Measurements from ENCODE around the gene TBX2.
"Not testable (repeated sequence)": the region's sequence is repeated elsewhere in the genome, so short reads cannot be mapped to it uniquely, and the experiment has no call there.

Gene TBX2

DNA sequence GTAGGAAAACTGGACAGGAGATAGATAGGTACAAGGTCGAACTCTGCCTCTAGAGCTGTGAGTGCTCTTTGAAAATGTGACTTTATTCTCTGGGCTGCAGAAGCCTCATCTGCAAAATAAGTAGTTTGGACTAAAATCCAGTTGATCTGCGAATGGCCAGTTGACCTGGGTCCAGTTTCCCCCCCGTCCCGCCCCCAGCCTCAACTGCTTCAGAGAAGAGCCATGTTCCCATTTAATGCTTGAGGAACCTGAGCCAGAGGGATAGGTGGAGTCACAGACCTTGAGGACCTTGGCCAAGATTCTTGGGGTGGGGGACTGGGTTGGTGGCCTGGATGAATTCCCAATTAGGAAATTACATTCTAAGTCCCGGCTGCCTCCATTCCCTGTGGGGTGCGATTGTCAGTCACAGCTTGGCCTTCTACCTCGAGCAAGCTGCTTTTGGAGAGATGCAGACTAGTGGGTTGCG, 14.1 kb downstream of the TBX2 start:
- no peak for DNase-seq (ENCODE audit: low read depth)

DNA sequence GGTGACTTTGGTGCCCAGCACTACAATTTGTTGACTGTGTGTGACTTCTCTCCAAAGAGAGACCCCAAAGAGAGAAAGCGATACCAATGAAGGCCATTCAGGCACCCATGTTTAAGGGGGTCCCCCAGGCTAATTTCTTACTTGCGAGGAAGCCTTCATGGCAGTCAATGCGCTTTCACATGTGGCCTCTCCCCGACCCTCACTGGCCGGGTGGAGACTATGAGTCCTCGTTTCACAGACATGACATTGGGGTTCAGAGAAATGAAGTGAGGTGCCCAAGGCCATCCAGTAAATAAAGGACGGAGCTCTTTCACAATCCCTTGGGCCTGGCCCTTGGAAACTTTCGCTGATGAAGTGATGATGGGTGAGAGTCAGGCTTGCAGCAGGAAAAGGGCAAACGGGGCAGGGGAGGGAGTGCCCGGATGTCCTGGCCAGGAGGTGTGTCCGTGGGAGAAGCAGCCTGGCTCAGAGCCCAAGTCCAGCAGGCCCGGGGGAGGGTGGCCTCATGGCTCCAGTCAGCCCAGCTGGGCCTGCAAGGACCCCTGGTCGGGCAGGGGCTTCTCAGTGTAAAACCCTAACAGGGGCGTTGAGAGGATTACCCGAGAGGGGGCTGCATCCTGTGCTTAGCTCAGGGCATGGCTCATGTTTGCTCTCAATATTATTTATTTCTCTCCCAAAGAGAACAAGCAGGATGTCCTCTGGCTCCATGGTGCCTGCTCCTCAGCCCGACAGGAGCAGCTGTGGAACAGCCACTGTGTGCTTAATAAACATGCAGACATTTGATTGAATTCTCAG, 14.7 kb downstream of the TBX2 start:
- DNase-seq (ENCODE audit: low read depth): no peak

DNA sequence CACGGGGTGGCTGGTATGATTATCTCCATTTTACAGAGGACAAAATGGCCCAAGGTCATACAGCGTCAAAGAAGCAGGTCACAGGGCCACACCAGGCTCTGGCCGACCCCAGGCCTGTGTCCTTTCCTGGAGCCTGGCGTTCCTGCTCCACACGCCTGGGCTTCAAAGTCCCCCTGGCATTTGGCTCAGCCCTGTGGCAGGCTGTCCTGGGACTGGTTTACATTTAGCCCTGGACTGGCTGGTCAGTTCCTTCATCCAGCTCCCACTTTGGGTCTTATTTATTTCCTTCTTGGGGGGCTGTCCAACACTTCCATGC, 15.3 kb downstream of the TBX2 start:
- no peak for DNase-seq (ENCODE audit: low read depth)

DNA sequence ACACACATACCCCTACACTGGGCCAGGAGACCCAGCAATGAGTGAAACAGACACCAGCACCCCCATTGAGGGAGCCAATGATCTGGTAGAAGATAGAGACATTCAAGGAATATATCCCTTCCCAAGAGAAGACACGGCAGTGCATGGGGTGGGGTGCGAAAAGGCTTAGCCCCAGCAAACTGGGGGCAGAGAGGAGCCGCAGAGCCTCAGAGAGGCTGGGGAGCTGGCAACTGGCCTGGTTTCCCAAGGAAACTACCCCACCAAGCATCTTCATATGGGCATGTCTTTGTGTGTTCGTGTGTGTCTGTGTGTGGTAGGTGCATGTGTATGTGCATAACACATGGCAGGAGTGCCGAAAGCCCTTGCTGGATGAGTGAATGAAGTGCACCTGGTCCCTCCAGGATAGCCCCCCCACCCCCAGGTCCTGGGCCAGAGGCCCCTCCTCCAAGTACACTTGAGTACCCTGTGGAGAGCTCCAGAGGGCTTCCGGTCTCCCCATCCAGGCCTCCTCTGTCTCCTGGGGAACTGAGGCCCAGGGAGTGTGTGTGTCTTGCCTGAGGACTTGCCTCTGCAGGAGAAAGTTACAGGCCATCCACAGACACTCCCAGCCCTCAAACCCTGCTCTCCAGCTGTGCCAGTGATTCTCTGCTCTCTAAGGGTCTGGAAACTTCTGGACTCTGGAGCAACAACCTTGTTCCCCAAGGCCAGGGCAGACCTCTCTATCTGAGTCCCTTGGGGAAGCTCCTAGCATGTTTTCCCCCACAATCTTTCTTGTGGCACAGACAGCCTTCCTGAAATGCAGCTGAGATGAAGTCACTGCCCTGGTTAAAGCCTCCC, 15.9 kb downstream of the TBX2 start:
- no peak for DNase-seq (ENCODE audit: low read depth)

DNA sequence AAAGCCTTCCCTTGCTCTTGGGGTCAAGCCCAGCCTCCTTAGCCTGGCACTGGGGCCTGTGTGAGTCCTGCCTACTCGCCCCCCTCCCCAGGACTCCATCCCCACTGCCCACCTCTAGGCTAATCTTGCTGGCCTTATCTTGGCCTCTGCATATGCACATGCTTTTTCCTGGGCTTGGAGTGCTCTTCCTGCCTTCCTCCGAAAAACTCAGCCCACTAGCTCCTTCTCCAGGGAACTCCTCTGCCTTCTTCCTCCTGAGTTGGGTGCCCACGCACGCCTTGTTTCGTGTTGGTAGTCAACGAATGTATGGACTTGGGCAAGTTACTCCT, 16.5 kb downstream of the TBX2 start:
- DNase-seq (ENCODE audit: low read depth): no peak

DNA sequence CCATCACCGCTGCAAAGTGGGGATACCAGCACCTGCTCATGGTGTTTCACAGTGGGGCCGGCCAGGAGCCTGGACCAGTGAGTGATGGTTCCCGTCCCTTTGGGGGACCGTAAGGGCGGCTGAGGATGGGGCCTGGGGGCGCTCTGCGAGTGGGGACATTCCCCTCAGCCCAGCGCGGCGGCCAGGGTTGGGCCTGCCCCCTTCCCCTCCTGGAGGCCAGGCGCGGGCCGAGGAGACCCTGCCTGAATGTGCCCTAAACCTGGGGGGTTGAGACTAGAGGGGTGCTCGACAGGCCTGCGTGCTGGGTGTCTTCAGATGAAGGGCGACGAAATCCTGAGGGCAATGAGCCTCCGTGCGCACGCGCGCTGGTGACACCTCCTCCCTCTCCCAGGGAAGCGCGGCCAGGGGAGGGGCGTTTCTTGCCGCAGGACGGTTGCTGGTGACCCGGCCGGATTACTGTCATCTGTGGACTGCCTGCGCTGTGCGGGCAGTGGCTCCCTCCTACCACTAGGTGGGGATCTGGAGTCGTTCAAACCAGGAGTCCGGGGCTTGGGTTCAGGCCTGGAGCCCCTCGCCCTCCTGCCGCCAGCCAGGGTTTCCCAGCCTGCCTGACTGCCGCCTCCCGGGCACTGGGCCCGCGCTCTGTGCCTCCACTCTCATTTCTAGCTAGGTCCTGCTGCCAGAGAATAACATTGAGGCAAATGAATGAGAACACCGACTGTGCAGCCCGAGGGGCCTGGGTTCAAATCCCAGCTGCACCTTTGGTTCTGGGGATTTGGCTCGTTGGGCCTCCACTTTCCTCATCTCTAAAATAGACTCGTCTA, 17.1 kb downstream of the TBX2 start:
- DNase-seq (ENCODE audit: low read depth): peak; percentile 73

DNA sequence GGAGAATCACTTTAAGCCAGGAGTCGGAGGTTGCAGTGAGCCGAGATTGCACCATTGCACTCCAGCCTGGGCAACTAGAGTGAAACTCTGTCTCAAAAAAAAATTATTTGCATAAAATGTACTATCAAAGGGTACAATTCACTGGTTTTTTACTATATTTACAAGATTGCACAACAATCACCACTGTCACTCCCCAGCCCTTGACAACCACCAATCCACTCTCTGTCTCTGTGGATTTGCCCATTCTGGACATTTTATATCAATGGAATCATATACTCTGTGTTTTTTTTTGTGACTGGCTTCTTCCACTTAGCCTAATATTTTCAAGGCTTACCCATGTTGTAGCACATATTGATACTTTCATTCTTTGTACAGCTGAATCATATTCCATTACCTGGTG, 18.8 kb downstream of the TBX2 start:
- no peak for DNase-seq (ENCODE audit: low read depth)

DNA sequence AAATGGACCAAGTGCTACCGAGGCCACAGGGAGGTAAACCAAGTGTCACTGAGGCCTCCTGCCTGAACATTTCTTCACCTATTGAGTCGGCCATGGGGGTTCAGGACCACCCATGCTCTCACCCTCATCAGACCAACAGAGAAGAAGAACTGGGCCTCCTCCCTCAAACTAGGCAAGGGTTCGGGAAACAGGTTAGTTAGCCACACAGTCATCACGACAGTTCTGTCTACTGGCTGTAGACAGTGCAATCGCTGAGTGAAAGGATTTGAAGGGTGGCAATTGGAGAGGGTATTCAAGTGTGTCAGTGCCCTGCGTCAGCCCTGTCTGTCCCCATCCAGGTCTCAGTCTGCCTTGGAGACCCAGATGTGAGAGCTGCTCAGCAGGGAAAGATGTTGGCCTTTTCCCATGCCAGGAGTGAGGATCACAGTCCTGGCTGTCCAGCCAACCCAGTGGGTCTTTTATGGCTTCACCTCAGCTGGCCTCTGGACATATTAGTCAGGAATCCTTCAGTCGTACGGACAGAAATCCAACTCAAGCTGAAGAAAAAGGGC, 19.9 kb downstream of the TBX2 start:
- DNase-seq (ENCODE audit: low read depth): no peak

DNA sequence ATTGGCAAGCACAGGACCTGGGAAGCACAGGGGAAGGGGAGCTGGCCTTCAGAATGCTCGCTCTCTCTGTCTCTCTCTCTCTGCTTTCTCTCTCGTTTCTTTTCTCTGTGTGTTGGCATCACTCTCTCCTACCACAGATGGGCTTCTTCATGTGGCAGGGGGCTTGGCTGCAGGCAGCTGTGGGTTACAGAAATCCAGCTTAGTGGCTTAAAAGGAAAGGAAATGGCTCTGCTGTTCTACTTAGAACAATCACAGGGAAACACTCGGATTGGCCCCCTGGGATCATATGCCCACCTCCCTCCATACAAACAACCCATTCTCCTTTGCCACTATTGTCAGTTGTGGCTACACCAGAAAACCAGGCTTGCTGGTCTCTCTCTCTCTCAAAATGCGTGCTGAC, 20.4 kb downstream of the TBX2 start:
- DNase-seq (ENCODE audit: low read depth): no peak

DNA sequence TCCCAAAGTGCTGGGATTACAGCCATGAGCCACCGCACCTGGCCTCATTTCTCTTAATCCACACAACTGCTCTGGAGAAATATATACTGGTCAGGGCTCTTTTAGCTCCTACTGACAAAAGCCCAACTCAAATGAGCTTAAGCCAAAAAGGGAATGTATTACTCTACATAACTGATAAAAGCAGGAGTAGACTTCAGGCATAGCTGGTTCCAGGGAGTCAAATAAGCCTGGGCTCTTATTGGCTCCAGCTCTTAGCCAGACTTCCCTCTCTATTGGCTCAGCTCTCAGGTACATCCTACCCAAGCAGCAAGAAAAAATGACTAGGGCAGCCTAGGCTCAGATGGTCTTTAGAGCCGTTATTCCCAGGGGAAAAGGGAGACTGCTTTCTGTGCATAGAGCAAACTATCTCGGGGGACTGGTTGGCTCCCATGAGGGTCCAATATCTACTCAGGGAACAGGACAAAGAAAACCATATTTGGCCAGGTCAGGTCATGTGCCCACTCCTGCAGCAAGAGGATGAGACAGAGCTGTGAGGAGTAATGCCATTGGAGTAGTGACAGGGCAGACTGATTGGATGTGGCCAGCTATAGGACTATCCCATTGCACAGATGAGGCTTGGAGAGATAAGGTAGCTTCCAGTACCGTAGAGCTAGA, 21.2 kb downstream of the TBX2 start:
- DNase-seq (ENCODE audit: low read depth): no peak

DNA sequence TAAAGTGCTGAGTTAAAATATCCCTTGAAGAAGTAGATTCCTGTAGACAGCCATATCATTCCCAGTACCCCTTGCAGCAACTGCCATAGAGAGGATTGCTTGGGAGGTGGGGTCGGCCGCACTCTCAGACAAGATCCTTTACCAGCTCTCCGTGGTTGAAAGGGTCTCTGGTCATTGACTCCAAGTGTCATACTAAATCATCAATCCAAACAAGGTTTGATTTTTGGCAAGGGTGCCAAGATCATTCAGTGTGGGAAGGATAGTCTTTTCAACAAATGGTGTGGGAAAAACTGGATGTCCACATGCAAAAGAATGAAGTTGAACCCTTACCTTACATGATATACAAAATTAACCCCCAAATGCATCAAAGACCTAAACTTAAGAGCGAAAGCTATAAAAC, 21.8 kb downstream of the TBX2 start:
- no peak for DNase-seq (ENCODE audit: low read depth)

DNA sequence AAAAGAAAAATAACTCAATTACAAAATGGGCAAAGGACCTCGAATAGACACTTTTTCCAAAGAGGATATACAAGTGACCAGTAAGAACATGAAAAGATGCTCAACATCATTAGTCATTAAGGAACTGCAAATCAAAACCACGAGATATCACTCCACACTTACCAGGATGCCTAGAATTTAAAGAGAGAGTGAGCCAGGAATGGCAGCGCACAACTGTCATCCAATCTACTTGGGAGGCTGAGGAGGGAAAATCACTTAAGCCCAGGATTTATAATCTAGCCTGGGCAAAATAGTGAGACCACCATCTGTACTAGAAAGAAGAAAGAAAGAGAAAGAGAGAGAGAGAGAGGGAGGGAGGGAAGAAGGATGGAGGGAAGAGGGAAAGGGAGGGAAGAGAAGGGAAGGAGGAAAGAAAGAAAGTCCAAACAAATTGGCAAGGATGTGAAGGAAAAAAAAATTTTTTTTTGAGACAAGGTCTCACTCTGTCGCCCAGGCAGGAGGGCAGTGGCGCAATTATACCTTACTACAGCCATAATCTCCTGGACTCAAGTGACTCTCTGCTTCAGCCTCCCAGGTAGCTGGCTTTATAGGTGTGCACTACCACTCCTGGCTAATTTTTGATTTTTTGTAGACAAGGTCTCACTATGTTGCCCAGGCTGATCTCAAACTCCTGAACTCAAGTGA, 22.6 kb downstream of the TBX2 start:
- DNase-seq (ENCODE audit: low read depth): no peak

DNA sequence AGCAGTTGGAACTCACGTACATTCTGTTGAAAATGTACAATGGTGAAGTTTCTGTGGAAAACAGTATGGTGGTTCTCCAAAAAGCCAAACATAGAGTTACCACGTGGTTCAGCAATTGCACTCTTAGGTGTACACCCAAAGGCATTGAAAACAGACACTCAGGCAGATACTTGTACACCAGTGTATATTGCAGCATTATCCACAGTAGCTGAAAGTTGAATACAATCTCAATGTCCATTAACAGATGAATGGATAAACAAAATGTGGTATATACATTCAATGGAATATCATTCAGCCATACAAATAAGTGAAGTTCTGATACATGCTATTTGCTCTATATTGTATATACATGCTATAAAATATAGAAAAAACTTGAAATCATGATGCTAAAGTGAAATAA, 23.2 kb downstream of the TBX2 start:
- no peak for DNase-seq (ENCODE audit: low read depth)

DNA sequence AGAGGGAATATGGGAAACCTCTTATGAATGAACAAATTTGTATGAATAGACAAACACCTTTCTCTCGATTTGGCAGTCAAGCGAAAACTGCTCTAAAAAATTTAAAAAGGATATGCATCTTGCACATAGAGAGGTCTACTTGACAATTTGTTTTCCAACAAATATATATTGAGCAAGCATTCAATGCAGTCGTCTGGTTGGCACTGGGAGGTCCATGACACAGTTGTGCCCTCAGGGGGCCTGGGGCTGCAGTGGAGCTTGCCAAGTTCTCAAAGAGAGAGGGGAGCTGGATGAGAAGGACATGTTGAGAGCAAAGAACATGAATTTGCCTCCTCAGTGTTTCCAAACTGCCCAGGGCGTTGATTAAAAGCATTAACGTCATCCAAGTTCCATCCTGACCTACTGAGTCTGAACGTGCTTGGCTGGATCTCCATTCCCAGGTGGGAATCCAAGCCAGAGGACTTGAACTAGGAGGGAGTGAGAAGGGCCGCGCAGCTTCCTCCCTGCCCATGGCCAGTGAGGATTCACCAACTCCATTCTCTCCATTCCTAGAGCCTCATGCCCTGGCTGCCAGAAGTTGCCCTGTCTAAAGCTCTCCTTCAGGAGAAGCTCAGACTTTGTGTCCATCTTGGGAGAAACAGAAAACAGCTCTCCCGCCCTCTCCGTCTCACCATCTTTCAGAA, 24.5 kb downstream of the TBX2 start:
- no peak for DNase-seq (ENCODE audit: low read depth)

DNA sequence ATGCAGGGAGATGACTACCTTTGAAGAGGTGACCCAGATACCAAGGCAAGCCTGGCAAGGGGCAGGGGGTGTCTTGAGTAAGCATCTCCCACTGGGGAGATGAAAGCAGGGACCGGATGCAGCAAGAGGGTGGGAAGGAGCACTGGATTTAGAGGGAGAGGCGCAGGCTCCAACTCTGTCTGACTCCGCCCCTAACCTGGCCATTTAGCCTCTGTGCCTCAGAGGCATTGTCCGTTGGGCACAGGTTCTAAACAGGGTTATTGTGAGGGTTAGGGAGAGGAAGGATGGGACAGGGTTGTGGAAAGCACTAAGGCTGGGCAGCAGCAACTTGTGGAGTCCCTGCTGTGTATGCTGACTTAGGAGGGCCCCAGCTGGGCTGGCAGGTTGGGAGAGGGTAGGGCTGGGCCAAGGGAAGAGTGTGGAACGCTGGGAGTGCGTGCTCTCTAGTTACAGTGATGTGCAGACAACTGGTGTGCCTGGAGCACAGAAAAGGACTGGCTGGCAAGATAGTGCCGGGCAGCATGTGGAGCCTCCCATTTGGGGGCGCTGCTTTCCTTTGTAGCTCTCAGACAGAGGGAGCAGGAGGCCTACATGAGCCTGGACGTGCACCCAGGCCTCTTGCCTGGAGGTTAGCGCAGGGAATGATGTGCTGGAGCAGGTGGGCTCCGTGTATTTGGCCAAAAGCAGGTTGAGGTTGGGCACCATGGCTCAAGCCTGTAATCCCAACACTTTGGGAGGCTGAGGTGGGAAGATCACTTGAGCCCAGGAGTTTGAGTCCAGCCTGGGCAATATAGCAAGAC, 26.2 kb downstream of the TBX2 start:
- DNase-seq (ENCODE audit: low read depth): no peak

DNA sequence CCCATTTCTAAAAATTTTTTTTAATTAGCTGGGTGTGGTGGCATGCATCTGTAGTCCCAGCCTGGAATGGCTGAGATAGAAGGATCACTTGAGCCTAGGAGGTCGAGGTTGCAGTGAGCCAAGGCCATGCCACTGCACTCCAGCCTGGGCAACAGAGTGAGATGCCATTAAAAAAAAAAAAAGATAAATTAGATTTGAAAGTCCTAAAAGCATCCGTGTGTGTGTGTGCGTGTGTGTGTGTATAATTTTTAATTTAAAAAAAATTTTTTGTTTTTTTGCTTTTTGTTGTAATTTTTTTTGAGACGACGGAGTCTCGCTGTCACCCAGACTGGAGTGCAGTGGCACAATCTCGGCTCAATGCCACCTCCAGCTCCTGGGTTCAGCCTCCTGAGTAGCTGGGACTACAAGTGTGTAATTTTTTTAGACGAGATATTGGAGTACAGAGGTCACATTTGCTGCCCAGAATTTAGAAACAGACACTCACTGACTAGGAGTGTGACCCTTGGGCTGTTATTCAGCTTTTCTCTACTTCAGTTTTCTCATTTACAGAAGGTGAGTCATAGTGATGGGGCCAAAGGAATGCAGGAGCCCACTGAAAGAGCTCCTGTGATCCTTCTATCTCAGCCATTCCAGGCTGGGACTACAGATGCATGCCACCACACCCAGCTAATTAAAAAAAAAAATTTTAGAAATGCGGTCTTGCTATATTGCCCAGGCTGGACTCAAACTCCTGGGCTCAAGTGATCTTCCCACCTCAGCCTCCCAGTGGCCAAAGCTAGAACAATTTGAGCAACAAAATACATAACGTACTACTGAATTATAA, 27.1 kb downstream of the TBX2 start:
- DNase-seq (ENCODE audit: low read depth): no peak

DNA sequence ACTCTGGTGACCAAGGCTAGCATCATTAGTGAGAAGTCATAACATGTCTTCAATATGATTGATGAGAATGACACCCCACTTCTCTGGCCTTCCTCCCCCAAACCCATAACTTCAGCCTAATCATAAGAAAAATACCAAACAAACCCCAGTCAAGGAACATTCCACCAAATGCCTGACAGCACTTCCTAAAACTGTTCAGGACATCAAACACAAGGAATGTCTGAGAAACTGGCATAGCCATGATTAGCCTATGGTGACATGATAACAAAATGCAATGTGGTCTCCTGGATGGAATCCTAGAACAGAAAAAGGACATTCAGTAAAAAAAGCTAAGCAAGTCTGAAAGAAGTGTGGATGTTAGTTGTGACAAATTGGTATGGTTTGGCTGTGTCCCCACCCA, 27.9 kb downstream of the TBX2 start:
- DNase-seq (ENCODE audit: low read depth): no peak

DNA sequence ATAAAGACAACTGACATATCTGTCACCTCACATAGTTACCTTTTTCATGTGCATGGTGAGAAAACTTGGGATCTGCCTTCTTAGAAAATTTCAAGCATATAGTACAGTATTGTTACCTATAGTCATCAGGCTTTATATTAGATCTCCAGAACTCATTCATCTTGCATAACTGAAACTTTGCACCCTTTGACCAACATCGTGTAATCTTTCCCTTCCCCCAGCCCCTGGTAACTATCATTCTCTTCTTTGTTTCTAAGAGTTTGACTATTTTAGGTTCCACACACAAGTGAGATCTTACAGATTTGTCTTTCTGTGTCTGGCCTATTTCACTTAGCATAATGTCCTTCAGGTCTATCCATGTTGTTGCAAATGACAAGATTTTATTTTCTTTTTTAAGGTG, 29.6 kb downstream of the TBX2 start:
- no peak for DNase-seq (ENCODE audit: low read depth)

DNA sequence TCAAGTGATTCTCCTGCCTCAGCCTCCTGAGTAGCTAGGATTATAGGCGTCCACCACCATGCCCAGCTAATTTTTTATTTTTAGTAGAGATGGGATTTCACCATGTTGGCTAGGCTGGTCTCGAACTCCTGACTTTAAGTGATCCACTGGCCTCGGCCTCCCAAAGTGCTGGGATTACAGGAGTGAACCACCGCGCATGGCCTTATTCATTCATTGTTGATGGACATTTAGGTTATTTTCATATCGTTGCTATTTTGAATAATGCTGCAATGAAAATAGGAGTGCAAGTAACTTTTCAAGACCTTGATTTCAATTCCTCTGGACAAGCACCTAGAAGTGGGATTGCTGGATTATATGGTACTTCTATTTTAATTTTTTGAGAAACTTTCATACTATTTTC, 30.2 kb downstream of the TBX2 start:
- not testable (repeated sequence) for DNase-seq (ENCODE audit: low read depth)

Measured in stromal cell of bone marrow (primary cell).